B cell (primary cell): ENCODE data around the gene TEAD1. TPM values are rescaled to one million over a fixed set of nuclear protein-coding genes. Genes with fewer than 3 reads are reported as not detected.

Experiments
- ATAC-seq: fragments of 200-7000 bp; cut with Tn5 transposase; one replicate; pipeline ENCODE4 v1.10.0; 2021; ENCODE audit warnings: low read depth, mild to moderate bottlenecking, moderate number of reproducible peaks, moderate library complexity
- CTCF ChIA-PET: fragments of 350-600 bp; sonication (Branson Sonifier 250); formaldehyde crosslinking; loops from one replicate; lab custom pipeline; 2021; ENCODE audit warnings: antibody characterized with exemption, inconsistent platforms; lab: Charles Lee
- POLR2A ChIA-PET: fragments of 350-600 bp; sonication (Branson Sonifier 250); formaldehyde crosslinking; loops from one replicate; lab custom pipeline; 2021; ENCODE audit warnings: antibody characterized with exemption; lab: Charles Lee
- DNase-seq: peaks from one replicate; pipeline ENCODE4 v3.0.0; 2013
- H2AFZ ChIP-seq: 2 replicates; pipeline ENCODE4 v1.6.1; 2012; ENCODE audit warnings: mild to moderate bottlenecking, low read depth, low read length; ENCODE audit not compliant: insufficient read depth, poor library complexity, severe bottlenecking
- H3K27ac ChIP-seq, 2 donors: 1 replicate in 1 of 2; 2 replicates in 1 of 2; pipeline ENCODE4 v1.5.1; 2012 to 2013; ENCODE audit warnings: low read length in 2 of 2, mild to moderate bottlenecking in 2 of 2, moderate library complexity in 1 of 2
- H3K27me3 ChIP-seq, 4 experiments: fragments of 200-600 bp in 1 of 4; sonication (generic) in 1 of 4; replicated peaks in 1 of 4; 1 replicate in 2 of 4; 2 replicates in 2 of 4; pipeline versions ENCODE4 v1.6.1 to v1.7.0; 2013 to 2016; ENCODE audit warnings: low read length in 3 of 4, mild to moderate bottlenecking in 2 of 4, mixed read lengths in 1 of 4, moderate library complexity in 1 of 4; ENCODE audit not compliant: insufficient read depth in 4 of 4, control insufficient read depth in 3 of 4; ENCODE audit errors: control extremely low read depth in 1 of 4
- H3K36me3 ChIP-seq, 2 experiments: replicated peaks in 1 of 2; 1 replicate in 1 of 2; 2 replicates in 1 of 2; pipeline versions ENCODE4 v1.6.1 to v1.7.1; 2013; ENCODE audit warnings: low read length in 1 of 2; ENCODE audit not compliant: insufficient read depth in 2 of 2, control insufficient read depth in 1 of 2; ENCODE audit errors: control extremely low read depth in 1 of 2, extremely low read depth in 1 of 2
- H3K4me1 ChIP-seq, 2 donors: fragments of 200-600 bp in 1 of 2; sonication (generic) in 1 of 2; 1 replicate in 1 of 2; 2 replicates in 1 of 2; pipeline versions ENCODE4 v1.5.1 to v1.6.1; 2013 to 2017; ENCODE audit warnings: low read length in 2 of 2; ENCODE audit not compliant: control insufficient read depth in 2 of 2, insufficient read depth in 2 of 2
- H3K4me2 ChIP-seq: replicated peaks from 2 replicates; pipeline ENCODE3; 2012; ENCODE audit warnings: mild to moderate bottlenecking, low read depth, low read length; ENCODE audit not compliant: poor library complexity, severe bottlenecking
- H3K4me3 ChIP-seq, 5 experiments: fragments of 200-600 bp in 1 of 5; sonication (generic) in 1 of 5; 1 replicate in 3 of 5; 2 replicates in 2 of 5; pipeline versions ENCODE4 v1.5.1 to v1.7.0; 2011 to 2016; ENCODE audit warnings: low read length in 4 of 5, mild to moderate bottlenecking in 4 of 5, low read depth in 2 of 5, control low read depth in 1 of 5, moderate library complexity in 1 of 5; ENCODE audit not compliant: insufficient read depth in 1 of 5; ENCODE audit errors: control extremely low read depth in 1 of 5, extremely low read depth in 1 of 5
- H3K79me2 ChIP-seq: fragments of 200-600 bp; sonication (generic); one replicate; pipeline ENCODE4 v1.6.0; 2016; ENCODE audit warnings: low read length; ENCODE audit not compliant: control insufficient read depth, insufficient read depth
- H3K9ac ChIP-seq: fragments of 200-600 bp; sonication (generic); 2 replicates; pipeline ENCODE4 v1.6.1; 2017; ENCODE audit warnings: mild to moderate bottlenecking, low read length, moderate library complexity
- H3K9me3 ChIP-seq, 3 donors: one replicate each; pipeline versions ENCODE4 v1.6.1 to v1.7.1; 2013; ENCODE audit warnings: low read length in 2 of 3; ENCODE audit not compliant: control insufficient read depth in 2 of 3, insufficient read depth in 1 of 3; ENCODE audit errors: control extremely low read depth in 1 of 3
- H4K20me1 ChIP-seq: 2 replicates; pipeline ENCODE4 v1.6.0; 2012; ENCODE audit warnings: mild to moderate bottlenecking, low read length; ENCODE audit not compliant: insufficient read depth, control insufficient read depth, poor library complexity, severe bottlenecking
- H3K27ac Mint-ChIP-seq: one replicate; pipeline ENCODE4 v1.8.0; 2021; ENCODE audit warnings: mixed read lengths
- H3K27me3 Mint-ChIP-seq: one replicate; pipeline ENCODE4 v1.8.0; 2021; ENCODE audit warnings: mixed read lengths
- H3K4me1 Mint-ChIP-seq: one replicate; pipeline ENCODE4 v1.8.0; 2021; ENCODE audit warnings: mixed read lengths
- H3K4me3 Mint-ChIP-seq: one replicate; pipeline ENCODE4 v1.8.0; 2021; ENCODE audit warnings: mixed read lengths
- H3K9me3 Mint-ChIP-seq: one replicate; pipeline ENCODE4 v1.8.0; 2022; ENCODE audit warnings: mixed read lengths; ENCODE audit not compliant: insufficient read depth
- CTCF ChIP-seq: fragments of 200-600 bp; IDR thresholded peaks from one replicate; pipeline ENCODE4 v1.8.0; 2022; ENCODE audit warnings: antibody characterized with exemption, mild to moderate bottlenecking
- EZH2 ChIP-seq: IDR thresholded peaks from 2 replicates; pipeline ENCODE4 v1.6.1; 2012; ENCODE audit warnings: borderline replicate concordance, low read depth, mild to moderate bottlenecking, moderate library complexity, low read length; ENCODE audit not compliant: insufficient read depth, poor library complexity, severe bottlenecking
- WGBS: methylation state at CpG from one replicate; pipeline ENCODE4 v1.1.5; 2013; ENCODE audit warnings: missing lambda C conversion rate; ENCODE audit not compliant: insufficient coverage; 5-methylcytosine and 5-hydroxymethylcytosine counted together
- intact Hi-C: fragments of 100-400 bp; cut with micrococcal nuclease; formaldehyde crosslinking; loops from one replicate; pipeline ENCODE4 v1.10.0; 2022
- polyA plus RNA-seq: library from polyadenylated mRNA; depleted of rRNA; stranded (reverse); fragments of >200 nt; gene quantifications from 2 replicates; pipeline ENCODE4 v1.2.3, GENCODE V29; 2012
- total RNA-seq, 2 donors: library from RNA; stranded (reverse); fragments of 120-200 nt in 1 of 2; gene quantifications; 1 replicate in 1 of 2; 2 replicates in 1 of 2; pipeline versions ENCODE4 v1.2.3 to v1.2.4, GENCODE V29; 2013 to 2022

The TEAD1 gene
- total and polyA plus RNA-seq, 2 donors (not counting 1 experiment from before 2014, with no cell fraction given), result 0.30 TPM; not detected in 1

GRCh38 chr11:12801976-12802375 lies 127.8 kb downstream of the TEAD1 start:
- Histone ChIP-seq H3K4me1 (no peaks in the 10 kb centered on the region), H3K4me3 (no peak overlapping the region), H3K4me2 (no peak overlapping the region), H3K36me3 (no peaks in the 10 kb centered on the region), H3K9ac (no peak overlapping the region), H2AFZ (no peak overlapping the region), H3K27me3 (peaks cover 0 to 7% (median 0%) of the 10 kb centered on the region in 4 experiments), H3K79me2 (no peaks in the 10 kb centered on the region), H3K27ac (no peak overlapping the region), H3K9me3 (no peaks in the 10 kb centered on the region), H4K20me1 (no peaks in the 10 kb centered on the region)
- H3K4me1 Mint-ChIP-seq, result no peaks in the 10 kb centered on the region
- H3K4me3 Mint-ChIP-seq, result no peak overlapping the region
- ATAC-seq (no peak), DNase-seq (no peak)
- peaks cover 32% of the 10 kb centered on the region for H3K27me3 Mint-ChIP-seq
- intact Hi-C loops, result no loop called here
- ChIA-PET POLR2A (no interaction called here), CTCF (no interaction called here)
- H3K9me3 Mint-ChIP-seq, result no peaks in the 10 kb centered on the region
- no CpG with 5 or more reads among the region's 1 CpG for WGBS
- H3K27ac Mint-ChIP-seq, result no peak overlapping the region
- no peak for TF ChIP-seq EZH2
- TF ChIP-seq CTCF, result no peak

- CTCF ChIA-PET, result no interaction called here
- intact Hi-C loops, result no loop called here
- DNase-seq (no peak), ATAC-seq (no peak)
- Histone ChIP-seq H3K4me1 (no peaks in the 10 kb centered on the region), H3K9ac (no peak overlapping the region), H3K79me2 (no peaks in the 10 kb centered on the region), H3K27me3 (peaks cover 0 to 7% (median 0%) of the 10 kb centered on the region in 4 experiments), H3K4me3 (no peak overlapping the region), H3K27ac (no peak overlapping the region), H3K9me3 (no peaks in the 10 kb centered on the region), H4K20me1 (no peaks in the 10 kb centered on the region), H2AFZ (no peak overlapping the region), H3K36me3 (no peaks in the 10 kb centered on the region), H3K4me2 (no peak overlapping the region)
- Mint-ChIP-seq H3K27ac (no peak overlapping the region), H3K4me1 (no peaks in the 10 kb centered on the region), H3K27me3 (peaks cover 32% of the 10 kb centered on the region), H3K4me3 (no peak overlapping the region), H3K9me3 (no peaks in the 10 kb centered on the region)
- TF ChIP-seq EZH2 (no peak), CTCF (no peak)
- 88% methylated on average over 10 of the region's 16 CpGs for WGBS
- POLR2A ChIA-PET, result no interaction called here
These were observed 128.3 kb downstream of the TEAD1 start for GRCh38 chr11:12802418-12803085.
